Measurements from ENCODE around the gene ZNF611.

The ZNF611 gene

DNA sequence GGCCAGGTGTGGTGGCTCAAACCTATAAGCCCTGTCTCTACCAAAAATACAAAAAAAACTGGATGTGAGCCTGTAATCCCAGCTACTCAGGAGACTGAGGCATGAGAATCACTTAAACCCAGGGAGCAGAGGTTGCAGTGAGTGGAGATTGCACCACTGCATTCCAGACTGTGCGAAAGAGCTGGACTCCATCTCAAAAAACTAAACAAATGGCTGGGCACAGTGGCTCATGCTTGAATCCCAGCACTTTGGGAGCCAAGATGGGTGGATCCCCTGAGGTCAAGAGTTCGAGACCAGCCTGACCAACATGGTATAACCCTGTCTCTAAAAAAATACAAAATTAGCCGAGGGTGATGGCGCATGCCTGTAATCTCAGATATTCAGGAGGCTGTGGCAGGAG is 61.8 kb downstream of the ZNF611 start:
- DNase-seq: no peak

GRCh38 chr19:52670046-52670445 is 64.8 kb downstream of the ZNF611 start:
- no peak for DNase-seq

- no peak for DNase-seq
Observed at GRCh38 chr19:52669586-52669985, 65.3 kb downstream of the ZNF611 start.

DNA sequence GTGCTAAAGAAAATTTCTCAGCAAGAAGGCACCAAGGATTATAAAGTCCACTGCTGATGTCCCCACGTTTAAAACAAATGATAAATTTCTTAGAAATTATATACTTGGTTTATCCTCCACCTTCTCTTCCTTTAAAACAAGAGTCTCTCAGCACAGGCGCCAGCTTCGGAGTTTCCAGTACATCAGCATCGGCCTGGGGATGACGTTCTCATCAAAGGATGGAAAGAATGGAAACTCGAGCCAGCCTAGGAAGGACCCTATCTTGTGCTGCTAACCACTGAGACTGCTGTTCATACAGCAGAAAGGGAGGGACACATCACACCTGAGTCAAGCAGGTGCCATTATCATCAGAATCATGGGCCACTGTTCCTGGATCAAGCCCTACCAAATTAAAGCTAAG is 66.9 kb downstream of the ZNF611 start:
- no peak for DNase-seq

DNA sequence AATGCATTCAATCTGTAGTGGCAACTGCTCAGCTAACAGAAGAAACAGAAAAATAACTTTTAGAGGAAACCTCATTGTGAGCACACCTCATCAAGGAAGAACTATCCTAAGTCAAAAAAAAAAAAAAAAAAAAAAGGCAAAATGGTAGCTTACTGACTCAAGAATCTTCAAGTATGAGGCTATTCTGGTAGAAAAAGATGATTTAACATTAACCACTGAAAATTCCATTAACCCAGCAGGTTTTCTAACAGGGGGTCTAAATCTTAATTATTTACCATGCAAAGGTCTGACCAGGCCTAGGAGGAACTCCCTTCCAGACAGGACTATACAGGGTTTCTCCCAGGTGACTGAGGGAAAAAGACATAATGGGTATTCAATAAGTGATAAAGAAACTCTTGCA is 68.3 kb downstream of the ZNF611 start:
- DNase-seq: no peak

- no peak for DNase-seq
Observed at GRCh38 chr19:52665529-52665928, 69.3 kb downstream of the ZNF611 start.

GRCh38 chr19:52665027-52665426 is 69.8 kb downstream of the ZNF611 start:
- no peak for DNase-seq

- no peak for DNase-seq
Observed at GRCh38 chr19:52664461-52664860, 70.4 kb downstream of the ZNF611 start.

GRCh38 chr19:52662631-52663030 is 72.2 kb downstream of the ZNF611 start:
- DNase-seq: no peak

GRCh38 chr19:52660981-52661380 is 73.9 kb downstream of the ZNF611 start:
- no peak for DNase-seq

GRCh38 chr19:52659013-52659412 is 75.8 kb downstream of the ZNF611 start:
- DNase-seq: no peak

GRCh38 chr19:52658595-52658994 is 76.2 kb downstream of the ZNF611 start:
- no peak for DNase-seq

- no peak for DNase-seq
Observed at GRCh38 chr19:52653161-52653560, 81.7 kb downstream of the ZNF611 start.

Data from activated T-cell treated with anti-CD3 and anti-CD28 coated beads, Interleukin-2, amount 50 U/mL, for 1 hour (primary cell).